Measurements from ENCODE around the gene CDHR2. TPM values are rescaled to one million over a fixed set of nuclear protein-coding genes. Genes with fewer than 3 reads are reported as not detected.
A peak's percentile ranks its signal among the peaks of the same experiment; 100 is the strongest.

Gene CDHR2
- total RNA-seq, 1 donor = under 0.01 TPM

DNA sequence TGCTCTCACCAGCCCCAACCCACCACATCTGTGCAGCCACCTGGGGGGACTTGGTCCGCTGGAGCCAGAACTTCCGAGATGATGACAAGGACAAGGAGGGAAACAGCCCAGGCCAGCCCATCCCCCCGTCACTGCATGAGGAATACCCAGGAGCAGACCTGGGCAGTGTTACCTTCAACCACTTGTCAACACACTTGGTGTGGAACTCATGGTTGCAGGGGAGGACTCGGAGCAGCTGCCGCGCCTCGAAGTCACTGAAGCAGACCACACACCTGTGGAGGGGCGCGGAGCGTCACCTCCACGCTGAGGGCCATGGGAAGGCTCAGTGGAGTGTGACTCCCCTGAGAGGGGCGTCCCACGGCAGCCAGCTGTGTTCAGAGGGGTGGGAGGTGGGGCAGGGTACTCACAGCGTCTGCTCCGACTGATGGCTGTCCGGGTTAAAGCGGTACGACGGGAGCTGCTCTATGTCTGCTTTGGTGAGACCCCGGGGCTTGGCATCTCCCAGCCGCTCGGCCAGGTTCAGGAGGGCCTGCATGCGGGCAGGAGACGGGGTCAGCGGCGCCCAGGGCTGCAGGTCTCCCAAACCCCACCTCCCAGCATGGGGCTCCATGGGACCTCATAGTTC, 19.9 kb upstream of the CDHR2 start:
- TF ChIP-seq, protein P1, sequence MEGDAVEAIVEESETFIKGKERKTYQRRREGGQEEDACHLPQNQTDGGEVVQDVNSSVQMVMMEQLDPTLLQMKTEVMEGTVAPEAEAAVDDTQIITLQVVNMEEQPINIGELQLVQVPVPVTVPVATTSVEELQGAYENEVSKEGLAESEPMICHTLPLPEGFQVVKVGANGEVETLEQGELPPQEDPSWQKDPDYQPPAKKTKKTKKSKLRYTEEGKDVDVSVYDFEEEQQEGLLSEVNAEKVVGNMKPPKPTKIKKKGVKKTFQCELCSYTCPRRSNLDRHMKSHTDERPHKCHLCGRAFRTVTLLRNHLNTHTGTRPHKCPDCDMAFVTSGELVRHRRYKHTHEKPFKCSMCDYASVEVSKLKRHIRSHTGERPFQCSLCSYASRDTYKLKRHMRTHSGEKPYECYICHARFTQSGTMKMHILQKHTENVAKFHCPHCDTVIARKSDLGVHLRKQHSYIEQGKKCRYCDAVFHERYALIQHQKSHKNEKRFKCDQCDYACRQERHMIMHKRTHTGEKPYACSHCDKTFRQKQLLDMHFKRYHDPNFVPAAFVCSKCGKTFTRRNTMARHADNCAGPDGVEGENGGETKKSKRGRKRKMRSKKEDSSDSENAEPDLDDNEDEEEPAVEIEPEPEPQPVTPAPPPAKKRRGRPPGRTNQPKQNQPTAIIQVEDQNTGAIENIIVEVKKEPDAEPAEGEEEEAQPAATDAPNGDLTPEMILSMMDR (IDR thresholded peaks at IDR 0.05; ENCODE audit: extremely low read depth, low read depth, low read length) = no peak
- DNase-seq (ENCODE audit: insufficient read length, low spot score, missing footprints) = peak; percentile 68

DNA sequence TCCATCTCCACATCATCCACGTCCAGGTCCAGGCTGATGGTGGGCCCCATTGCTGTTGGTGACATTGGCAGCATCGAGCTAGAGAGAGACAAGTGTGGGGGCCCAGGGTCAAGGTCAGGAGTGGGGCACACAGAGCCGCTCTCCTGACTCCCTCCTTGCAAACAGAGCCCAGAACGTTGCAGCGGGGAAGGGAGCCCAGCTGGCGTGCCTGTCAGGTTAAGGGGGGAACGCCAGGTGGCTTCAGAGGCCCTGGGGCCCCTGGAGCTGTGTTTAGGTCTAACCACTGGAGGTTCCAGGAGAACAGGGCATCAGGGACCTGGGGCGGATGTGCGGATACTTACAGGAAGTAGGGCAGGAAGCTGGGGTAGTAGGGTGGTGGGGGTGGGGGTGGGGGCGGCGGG, 19.4 kb upstream of the CDHR2 start:
- no peak overlapping the region for H3K4me3 ChIP-seq (ENCODE audit: insufficient read depth, low read length)
- no peak overlapping the region for H3K27ac ChIP-seq (ENCODE audit: low read depth, low read length)
- peaks cover 28% of the 10 kb centered on the region for H3K36me3 ChIP-seq (ENCODE audit: insufficient read depth, low read length)
- peaks cover 27% of the 10 kb centered on the region for H3K79me2 ChIP-seq (ENCODE audit: insufficient read depth, low read length)
- H3K27me3 ChIP-seq (ENCODE audit: insufficient read depth, low read length) = no peaks in the 10 kb centered on the region
- peak; percentile 84 for DNase-seq (ENCODE audit: insufficient read length, low spot score, missing footprints)
- TF ChIP-seq, protein P1 (IDR thresholded peaks at IDR 0.05; ENCODE audit: extremely low read depth, low read depth, low read length) = no peak
- no peaks in the 10 kb centered on the region for H3K9me3 ChIP-seq (ENCODE audit: low read depth, low read length)
- peaks cover 27% of the 10 kb centered on the region for H4K20me1 ChIP-seq (ENCODE audit: insufficient read depth, low read length)
- H3K4me1 ChIP-seq (ENCODE audit: insufficient read depth, low read length) = peaks cover 4% of the 10 kb centered on the region
- no peak overlapping the region for H3K4me2 ChIP-seq (ENCODE audit: insufficient read depth, low read length)
- no peak overlapping the region for H2AFZ ChIP-seq (ENCODE audit: low read length)

More for the DNA sequence above, 19.9 kb upstream of the CDHR2 start:
- no peak overlapping the region for H3K27ac ChIP-seq (ENCODE audit: low read depth, low read length)
- no peak overlapping the region for H3K4me2 ChIP-seq (ENCODE audit: insufficient read depth, low read length)
- H2AFZ ChIP-seq (ENCODE audit: low read length) = no peak overlapping the region
- H3K27me3 ChIP-seq (ENCODE audit: insufficient read depth, low read length) = no peaks in the 10 kb centered on the region
- peaks cover 23% of the 10 kb centered on the region for H4K20me1 ChIP-seq (ENCODE audit: insufficient read depth, low read length)
- H3K9me3 ChIP-seq (ENCODE audit: low read depth, low read length) = no peaks in the 10 kb centered on the region
- H3K79me2 ChIP-seq (ENCODE audit: insufficient read depth, low read length) = peaks cover 21% of the 10 kb centered on the region
- peaks cover 4% of the 10 kb centered on the region for H3K4me1 ChIP-seq (ENCODE audit: insufficient read depth, low read length)
- peaks cover 28% of the 10 kb centered on the region for H3K36me3 ChIP-seq (ENCODE audit: insufficient read depth, low read length)
- no peak overlapping the region for H3K4me3 ChIP-seq (ENCODE audit: insufficient read depth, low read length)

DNA sequence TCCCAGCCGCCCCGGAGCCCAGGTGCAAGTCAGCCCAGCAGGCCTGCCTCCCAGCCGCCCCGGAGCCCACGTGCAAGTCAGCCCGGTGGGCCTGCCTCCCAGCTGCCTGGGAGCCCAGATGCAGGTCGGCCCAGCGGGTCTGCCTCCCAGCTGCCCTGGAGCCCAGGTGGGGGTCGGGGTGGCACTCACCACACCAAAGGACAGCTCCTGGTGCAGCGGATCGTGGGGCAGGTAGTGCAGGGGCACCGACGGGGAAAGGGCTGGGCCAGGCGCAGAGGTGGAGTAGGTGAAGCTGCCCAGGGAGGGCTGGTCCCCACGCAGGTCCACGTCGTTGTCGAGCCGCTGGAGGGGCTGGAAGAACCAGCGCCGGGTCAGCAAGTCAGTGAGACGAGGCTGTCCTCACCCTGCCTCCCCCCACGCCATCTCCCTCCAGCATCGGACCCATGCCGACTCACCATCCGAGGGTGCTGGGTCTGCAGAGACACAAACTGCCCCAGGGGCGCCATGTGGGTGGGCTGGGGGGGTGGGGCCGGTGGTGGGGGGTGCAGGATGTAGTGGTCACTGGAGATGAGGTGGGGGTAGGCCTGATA, 18.7 kb upstream of the CDHR2 start:
- H3K79me2 ChIP-seq (ENCODE audit: insufficient read depth, low read length) = peaks cover 34% of the 10 kb centered on the region
- H3K36me3 ChIP-seq (ENCODE audit: insufficient read depth, low read length) = peaks cover 28% of the 10 kb centered on the region
- peaks cover 34% of the 10 kb centered on the region for H4K20me1 ChIP-seq (ENCODE audit: insufficient read depth, low read length)
- no peaks in the 10 kb centered on the region for H3K27me3 ChIP-seq (ENCODE audit: insufficient read depth, low read length)
- no peak overlapping the region for H3K27ac ChIP-seq (ENCODE audit: low read depth, low read length)
- no peak overlapping the region for H3K4me3 ChIP-seq (ENCODE audit: insufficient read depth, low read length)
- TF ChIP-seq, protein P1 (IDR thresholded peaks at IDR 0.05; ENCODE audit: extremely low read depth, low read depth, low read length) = no peak
- peaks cover 8% of the 10 kb centered on the region for H3K4me1 ChIP-seq (ENCODE audit: insufficient read depth, low read length)
- peak; percentile 29 for DNase-seq (ENCODE audit: insufficient read length, low spot score, missing footprints)
- H3K9me3 ChIP-seq (ENCODE audit: low read depth, low read length) = no peaks in the 10 kb centered on the region
- no peak overlapping the region for H2AFZ ChIP-seq (ENCODE audit: low read length)
- no peak overlapping the region for H3K4me2 ChIP-seq (ENCODE audit: insufficient read depth, low read length)

Data from osteoblast (primary cell).